Activated CD4-positive, alpha-beta T cell treated with anti-CD3 and anti-CD28 coated beads for 48 hours (primary cell): ENCODE measurements around the gene ULK1.

Experiments
- DNase-seq: peaks from one replicate; pipeline ENCODE4 v3.0.0-alpha.2; 2020

The ULK1 gene

DNA sequence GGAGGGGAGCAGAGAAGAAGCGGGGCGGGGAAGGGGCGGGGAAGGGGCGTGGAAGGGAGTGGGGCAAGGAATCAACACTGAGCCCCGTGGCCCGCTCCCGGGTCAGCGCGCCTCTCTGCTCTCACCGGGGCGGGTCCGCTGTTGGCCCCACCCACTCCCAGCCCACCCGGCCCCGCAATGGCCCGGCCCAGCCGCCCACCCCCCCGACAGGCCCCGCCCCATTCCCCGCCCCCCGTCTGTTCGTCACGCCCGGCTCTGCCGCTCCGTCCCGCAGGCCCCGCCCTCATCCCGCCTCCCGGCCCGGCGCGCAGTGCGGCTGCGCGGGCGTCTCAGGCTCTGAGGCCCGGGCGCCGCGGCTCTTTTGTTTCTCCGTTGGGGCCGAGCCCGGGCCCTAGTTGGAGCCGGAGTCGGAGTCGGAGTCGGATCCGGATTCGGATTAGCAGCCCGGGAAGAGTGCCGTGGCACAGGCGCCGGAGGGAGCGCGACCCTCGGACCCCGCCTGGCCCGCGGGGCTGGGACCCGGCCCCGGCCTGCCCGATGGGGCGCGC is at the start of gene ULK1:
TSS of gene ULK1 (plus strand) at position 310 of the 548 bp plus-strand sequence. CDS start 380 bp downstream, outside the sequence.
- peak; percentile 95 for DNase-seq

DNA sequence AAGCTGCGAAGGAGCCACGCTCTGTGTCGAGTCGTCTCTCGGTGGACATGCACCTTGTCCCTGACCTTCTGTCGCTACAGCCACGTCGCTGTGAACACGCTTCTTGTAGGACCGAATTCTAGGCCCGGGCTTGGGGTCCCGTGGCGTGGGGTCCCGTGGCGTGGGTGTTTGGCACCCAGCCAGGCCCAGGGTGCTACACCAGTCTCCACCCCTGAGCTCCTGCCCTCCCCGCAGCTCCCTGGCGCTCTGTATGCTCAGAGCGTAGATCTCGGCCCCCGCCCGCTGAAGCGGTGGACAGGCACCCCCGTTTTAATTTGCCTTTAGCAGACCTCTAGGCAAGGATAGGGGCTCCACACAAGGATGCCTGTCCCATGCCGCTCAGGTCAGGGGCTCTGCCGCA is 49.8 kb upstream of the ULK1 start:
- DNase-seq, result no peak

DNA sequence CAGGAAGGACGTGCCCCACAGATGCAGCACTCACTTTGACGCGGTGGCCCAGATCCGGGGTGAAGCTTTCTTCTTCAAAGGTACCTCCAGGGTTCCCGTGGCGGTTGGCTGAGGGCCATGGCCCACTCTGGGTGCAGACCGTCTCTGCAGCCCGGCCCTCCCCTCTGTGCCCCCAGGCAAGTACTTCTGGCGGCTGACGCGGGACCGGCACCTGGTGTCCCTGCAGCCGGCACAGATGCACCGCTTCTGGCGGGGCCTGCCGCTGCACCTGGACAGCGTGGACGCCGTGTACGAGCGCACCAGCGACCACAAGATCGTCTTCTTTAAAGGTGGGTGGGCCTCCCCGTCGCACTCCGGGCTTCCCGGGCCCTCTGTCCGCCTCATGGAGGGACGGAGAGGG is 49.3 kb upstream of the ULK1 start:
- DNase-seq, result no peak

DNA sequence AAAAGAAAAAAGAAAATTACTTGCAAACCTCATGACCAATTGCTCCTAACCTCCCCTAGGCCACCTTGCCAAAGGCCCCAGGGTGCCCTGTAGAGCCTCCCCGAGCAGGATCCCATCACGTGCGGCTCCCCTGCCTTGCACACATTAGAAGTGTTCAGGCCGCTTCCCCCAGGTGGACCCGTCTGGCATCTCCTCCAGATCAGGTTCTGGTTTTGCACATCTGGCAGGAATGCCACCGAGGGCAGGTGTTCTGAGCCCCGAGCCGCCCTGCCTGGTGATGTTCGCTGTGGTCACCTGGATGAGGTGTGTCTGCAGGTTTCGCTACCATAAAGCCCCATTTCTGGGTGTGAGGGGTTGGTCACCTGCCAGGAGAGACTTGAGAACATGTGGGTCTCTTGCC is 47.0 kb upstream of the ULK1 start:
- no peak for DNase-seq

DNA sequence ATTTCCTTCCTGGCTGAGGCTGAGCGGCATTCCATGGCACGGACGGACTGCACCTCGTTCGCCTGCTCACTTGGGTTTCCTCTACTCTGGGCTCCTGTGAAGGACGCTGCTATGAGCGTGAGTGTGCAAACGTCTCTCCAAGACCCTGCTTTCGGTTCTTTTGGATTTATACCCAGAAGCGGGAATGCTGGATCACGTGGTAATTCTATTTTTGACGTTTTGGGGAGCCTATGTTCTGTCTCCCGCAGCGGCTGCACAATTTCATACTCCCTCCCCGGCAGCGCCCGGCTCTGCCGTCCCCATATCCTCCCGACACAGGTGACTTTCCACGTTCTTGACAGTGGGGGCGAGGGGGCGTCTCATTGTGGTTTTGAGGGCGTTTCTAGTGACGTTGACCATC is 45.7 kb upstream of the ULK1 start:
- DNase-seq, result no peak

DNA sequence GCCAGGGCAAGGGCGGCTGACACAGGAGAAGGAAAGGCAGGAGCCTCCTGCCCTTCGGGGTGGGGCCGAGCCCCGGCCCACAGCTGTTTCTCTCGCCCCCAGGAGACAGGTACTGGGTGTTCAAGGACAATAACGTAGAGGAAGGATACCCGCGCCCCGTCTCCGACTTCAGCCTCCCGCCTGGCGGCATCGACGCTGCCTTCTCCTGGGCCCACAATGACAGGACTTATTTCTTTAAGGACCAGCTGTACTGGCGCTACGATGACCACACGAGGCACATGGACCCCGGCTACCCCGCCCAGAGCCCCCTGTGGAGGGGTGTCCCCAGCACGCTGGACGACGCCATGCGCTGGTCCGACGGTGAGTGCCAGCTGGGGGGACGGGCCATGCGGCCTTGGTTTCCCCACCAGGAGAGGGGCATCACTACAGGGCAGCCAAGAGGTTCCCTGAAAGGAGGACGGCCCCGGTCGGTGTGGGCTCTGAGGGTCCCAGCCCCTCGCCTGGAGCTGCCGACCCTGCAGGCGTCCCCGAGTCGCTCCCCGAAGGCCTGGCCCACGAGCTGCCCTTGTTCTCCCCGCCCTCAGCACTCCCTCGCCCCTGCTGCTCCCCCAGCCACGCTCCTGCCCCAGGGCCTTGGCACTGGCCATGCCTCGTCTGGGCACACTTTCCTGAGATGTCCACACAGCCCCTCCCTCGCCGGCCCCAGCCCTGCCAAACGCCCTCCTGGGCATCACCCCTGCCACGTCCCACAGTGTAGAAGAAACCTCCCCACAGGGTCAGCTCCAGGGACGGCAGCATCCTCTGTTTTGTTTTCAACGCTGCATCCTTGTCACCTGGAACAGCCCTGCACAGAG is 44.5 kb upstream of the ULK1 start:
- DNase-seq, result no peak

DNA sequence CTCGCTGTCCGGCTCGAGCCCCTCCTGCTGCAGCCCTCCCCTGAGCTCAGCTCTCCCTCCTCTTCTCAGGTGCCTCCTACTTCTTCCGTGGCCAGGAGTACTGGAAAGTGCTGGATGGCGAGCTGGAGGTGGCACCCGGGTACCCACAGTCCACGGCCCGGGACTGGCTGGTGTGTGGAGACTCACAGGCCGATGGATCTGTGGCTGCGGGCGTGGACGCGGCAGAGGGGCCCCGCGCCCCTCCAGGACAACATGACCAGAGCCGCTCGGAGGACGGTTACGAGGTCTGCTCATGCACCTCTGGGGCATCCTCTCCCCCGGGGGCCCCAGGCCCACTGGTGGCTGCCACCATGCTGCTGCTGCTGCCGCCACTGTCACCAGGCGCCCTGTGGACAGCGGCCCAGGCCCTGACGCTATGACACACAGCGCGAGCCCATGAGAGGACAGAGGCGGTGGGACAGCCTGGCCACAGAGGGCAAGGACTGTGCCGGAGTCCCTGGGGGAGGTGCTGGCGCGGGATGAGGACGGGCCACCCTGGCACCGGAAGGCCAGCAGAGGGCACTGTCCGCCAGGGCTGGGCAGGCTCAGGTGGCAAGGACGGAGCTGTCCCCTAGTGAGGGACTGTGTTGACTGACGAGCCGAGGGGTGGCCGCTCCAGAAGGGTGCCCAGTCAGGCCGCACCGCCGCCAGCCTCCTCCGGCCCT is 43.4 kb upstream of the ULK1 start:
- DNase-seq, result peak; percentile 44

DNA sequence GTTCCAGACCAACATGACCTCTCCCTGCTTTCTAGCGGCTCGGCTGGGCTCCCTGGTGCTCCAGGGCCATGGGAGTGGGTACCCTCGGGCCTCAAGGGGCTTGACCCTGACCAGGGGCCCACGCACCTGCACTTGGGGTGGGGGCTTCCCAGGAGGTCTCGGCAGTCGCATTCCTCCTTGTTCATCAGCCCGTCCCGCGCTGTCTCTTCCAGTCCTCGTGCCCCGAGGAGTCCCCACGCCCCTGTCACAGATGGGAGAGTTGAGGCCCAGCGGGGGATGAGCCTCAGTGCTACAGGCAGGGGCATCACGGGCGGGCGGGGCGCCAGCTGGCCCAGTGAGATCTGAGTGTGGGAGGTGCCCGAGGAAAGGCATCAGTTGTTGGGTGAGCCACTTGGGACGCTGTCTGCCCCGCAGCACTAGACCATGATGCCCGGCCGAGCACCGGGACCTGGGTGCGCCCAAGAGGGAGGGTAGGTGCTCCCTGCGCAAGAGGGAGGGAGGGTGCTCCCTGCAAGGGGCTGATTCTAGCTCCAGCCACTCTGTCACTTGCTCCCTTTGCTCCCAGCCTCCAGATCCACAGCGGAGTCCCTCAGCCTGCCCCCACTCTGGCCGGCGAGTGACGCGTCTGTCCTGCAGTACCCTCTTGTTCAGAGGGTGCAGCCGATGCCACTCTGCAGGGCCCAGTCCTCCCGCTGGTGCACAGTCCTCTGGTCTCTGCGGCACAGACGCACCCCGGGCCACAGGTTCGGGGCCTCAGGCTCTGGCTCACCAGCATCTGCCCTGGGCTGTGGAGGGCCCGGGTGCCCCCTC is 42.5 kb upstream of the ULK1 start:
- no peak for DNase-seq

DNA sequence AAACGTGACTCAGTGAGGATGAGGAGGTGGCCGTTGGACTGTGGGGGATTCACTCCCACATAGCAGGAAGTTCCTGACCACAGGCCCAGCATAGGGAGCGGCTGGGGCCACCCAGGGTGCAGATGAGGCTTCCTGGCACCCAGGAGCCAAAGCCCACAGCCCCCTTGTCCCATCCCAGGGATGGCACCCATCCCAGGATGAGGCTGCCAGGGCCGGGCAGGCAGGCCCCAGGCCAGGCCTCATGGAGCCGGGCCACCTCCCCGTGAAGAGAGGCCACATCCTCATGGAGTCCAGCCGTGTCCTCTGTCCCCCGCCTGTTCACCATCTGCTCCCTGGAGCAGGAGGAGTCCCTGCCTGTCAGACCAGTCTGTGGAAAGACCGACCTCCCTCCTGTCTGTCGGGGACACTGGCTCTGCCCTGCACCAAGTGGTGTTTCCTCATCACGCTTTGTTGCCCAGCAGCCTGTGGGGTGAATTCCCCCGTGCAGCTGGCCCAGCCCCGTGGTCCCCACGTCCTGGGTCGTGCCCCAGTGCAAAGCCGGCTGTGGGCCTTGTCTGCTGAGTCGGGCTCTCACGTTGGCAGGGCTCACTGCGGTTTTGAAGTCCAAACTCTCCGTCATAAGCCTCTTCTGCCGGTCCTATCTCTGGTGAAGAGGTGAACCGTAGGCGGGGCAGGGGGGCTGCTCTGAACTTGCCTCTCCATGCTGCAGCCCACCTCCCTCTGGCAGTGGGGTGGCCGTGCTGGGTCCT is 41.7 kb upstream of the ULK1 start:
- no peak for DNase-seq

DNA sequence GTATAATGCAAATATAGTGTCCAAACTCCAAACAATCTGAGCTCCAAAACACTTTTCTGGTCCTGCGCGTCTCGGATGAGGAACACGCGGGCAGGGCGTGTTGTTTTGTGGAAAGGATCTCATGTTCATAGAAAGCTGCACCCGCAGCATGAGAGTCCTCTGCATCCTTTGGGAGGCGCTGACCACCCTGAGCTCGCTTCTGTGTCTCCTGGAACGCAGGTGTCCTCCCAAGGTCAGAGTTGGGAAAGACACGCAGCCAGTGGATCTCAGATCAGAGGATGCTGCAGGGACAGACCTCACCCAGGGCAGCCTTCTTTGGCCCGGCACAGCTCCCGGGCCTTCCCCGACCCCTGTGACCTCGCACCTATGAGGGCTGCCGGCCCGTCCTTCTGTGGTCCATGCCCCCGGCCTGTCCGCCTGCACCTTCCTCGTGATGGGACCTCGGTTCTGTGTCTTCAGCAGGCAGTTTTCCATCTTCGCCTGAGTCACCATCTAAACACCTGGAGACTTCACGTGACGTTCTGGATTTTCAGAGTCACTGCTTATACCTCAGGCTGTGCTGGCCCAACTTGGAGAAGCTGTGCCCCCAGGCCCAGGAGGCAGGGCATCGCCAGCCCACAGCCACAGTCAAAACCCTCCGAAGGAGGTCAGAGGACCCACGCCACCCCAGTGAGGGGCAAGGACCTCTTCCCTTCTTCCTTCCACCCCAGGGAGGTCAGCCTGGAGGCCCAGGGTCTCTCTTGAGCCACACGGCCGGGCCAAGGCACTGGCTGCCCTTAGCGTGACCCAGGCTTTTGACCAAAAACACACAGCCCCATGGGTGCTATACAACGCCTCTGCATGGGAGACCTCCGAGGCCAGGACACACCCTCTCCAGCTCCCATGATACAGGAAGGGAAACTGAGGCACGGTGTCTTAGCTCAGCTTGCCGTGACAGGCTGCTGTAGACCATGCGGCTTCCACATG is 40.3 kb upstream of the ULK1 start:
- DNase-seq, result no peak

DNA sequence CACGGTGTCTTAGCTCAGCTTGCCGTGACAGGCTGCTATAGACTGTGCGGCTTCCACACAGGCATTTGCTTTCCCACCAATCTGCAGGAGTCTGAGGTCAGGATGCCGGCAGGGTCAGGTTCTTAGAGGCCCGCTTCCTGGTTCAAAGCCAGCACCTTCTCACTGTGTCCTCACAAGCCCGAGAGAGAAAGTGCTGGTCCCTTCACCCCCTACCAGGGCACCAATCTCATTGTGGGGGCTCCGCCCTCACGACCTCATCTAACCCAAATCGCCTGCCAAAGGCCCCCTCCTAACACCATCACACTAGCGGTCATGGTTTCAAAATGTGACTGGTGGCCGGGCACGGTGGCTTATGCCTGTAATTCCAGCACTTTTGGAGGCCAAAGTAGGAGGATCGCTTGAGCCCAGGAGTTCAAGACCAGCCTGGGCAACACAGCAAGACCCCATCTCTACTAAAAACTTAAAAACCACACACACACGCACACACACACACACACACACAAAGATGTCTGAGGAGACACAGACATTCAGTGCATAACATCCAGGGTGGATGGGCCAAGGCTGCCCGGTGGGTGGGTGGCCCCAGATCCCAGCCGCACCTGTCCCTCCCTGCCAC is 39.5 kb upstream of the ULK1 start:
- no peak for DNase-seq

DNA sequence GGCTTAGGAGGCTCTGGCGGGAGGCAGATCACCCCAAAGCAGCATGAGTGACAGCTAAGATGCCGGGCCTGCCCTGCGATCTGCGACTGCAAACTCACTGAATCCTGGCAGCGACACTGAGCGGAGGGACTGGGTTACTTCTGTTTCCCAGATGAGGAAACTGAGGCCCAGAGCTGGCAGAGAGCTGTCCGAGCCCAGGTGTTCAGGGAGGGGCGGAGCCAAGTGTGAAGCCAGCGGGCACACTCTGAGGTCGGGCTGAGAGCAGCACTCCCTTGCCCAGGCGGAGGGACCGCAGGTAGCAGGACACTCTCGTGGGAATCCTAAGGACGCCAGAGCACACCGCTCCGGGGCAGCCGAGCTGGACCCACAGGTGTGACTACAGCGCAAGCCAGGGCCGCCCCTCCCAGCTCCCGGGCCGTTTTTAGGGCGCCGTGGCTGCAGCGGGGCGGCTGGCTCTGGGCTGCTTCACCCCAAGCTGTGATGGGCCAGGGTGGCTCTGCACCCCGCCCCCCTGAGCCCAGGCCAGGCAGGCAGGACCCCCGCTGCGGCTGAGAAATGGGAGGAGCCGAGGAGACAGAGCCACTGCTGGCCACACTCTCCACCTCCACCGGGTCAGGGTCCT is 38.8 kb upstream of the ULK1 start:
- no peak for DNase-seq

DNA sequence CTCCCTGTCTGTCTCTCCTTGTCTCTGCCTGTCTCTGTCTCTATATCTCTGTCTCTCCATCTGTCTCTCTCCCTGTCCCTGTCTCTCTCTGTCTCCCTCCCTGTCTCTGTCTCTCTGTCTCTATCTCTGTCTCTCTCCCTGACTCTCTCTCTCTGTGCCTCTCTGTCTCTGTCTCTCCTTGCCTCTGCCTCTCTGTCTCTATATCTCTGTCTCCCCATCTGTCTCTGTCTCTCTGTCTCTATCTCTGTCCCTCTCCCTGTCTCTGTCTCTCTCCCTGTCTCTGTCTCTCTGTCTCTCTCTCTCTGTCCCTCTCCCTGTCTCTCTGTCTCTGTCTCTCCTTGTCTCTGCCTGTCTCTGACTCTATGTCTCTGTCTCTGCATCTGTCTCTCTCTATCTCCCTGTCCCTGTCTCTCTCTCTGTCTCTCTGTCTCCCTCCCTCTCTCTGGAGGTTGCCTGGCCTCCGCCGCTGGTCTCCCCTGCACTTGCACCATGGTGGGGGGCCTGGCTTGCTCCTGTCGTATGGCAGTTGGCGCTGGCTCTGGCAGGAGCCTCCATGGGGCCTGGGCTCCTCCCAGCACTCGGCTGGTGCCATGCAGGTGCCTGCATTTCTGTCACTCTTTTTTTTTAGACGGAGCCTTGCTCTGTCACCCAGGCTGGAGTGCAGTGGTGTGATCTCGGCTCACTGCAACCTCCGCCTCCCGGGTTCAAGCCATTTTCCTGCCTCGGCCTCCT is 37.9 kb upstream of the ULK1 start:
- no peak for DNase-seq

DNA sequence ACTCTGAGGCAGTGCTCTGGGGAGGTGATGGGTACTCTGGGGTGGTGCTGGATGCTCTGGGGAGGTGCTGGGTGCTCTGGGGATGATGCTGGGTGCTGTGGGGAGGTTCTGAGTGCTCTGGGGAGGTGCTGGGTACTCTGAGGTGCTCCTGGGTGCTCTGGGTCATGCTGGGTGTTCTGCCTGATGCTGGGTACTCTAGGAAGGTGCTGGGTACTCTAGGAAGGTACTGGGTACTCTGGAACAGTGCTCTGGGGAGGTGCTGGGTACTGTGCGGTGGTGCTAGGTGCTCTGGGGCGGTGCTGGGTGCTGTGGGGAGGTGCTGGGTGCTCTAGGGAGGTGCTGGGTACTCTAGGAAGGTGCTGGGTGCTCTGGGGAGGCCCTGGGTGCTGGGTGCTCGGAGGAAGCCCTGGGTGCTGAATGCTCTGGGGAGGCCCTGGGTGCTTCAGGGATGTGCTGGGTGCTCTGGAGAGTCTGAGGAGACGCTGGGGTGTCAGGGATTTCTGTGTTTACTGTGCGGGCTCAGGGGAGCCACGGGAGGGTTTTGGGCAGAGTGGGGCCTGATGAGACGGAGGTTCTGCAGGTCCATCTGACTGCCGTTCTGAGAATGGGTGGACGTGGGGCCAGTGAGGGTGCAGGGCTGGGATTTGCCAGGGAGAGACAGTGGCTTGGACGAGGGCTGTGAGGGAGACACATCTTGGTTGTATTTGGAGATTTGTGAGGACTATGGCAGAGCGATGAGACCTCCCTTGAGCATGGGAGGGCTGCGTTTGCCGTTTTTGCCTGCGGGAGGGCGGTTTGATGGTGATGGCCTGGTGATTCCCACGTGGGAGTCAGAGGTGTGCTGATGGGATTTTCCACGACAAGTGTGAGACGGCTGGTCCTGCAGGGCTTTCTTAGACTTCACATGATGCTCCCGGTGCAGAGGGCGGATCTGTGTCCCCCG is 36.2 kb upstream of the ULK1 start:
- no peak for DNase-seq

DNA sequence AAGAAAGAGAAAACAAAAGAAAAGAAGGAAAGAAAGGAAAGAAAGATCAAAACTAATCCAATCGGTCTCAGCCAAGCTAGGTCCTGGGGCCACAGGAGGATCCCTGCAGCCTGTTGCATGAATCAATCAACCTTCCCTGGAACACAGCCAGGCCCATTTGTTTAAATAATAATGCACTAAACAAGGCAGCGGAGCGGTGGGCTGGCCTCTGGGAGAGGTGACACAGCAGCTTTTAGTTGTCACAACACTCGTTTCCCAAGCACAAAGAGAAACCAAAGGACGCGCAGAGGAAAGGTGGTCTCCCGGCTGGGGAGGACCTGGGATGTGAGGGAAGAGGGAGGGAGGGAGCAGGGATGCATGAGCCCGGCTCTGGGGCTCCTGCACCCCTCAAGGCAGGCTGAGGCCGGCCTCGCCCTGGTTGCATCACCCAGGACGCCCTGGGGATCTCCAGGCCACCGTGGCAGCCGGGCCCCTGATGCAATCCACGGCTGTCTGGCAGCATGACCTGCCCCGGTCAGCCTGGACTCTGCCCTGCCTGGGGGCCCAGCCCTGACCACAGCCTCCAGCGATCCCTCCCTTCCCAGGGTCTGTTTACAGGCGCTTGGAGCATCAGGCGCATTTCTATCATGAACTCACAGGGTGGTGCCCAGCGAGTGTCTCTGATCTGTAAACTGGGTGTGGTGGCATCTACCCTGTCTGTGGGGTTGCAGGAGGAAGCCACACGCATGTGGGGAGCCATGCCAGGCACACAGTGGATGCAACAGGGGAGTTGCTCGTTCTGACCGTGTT is 33.8 kb upstream of the ULK1 start:
- DNase-seq, result no peak

DNA sequence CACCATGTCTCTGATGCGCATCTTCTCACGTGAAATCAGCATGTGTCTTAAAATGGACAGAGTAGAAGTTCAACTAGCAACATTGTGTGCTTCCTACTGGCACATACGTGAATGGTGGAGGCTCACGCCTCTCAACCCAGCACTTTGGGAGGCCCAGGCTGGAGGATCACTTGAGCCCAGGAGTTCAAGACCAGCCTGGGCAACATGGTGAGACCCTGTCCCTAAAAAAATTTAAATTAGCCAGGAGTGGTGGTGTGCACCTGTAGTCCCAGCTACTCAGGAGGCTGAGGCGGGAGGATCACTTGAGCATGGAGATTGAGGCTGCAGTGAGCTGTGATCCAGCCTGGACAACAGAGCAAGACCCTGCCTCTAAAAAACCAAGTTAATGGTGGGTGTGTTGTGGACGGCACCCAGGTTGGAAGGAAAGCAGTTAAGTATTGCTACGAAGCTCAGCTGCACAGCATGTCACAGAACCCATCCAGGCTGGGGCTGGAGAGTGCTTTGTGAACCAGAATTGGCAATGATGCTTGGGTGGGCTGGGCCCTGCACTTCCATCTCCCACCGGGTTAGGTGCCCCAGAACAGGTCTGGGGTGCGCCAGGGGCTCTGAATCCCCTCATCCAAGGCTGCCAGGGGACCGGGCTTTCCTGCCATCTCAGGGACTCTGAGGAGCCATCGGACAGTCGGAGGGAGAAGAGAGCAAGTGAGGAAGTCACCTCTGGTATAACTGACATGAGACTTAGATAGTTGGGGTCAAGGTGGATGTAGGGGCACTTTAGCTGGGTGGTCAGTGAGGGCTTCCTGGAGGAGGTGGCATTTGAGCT is 33.0 kb upstream of the ULK1 start:
- no peak for DNase-seq

DNA sequence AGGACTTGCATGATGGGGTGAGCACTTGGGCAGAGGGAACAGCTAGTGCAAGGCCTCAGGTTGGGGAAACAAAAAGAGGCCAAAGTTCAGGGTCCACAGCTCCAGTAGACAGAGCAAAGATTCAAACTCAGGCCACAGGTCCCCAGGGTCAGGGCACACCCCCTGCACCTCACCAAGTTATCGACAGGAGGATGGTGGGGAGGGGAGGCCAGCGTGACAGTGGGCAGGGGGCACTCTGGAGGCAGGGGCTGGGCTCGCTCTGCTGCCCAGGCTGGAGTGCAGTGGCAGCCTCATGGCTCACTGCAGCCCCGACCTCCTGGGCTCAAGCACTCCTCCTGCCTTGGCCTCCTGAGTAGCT is 32.4 kb upstream of the ULK1 start:
- DNase-seq, result no peak
